Middle frontal gyrus (tissue), 1 donor: ENCODE data around the gene MKI67.

Experiments used
- DNase-seq: peaks from one replicate; pipeline ENCODE4 v3.0.0-alpha.2; 2015; ENCODE audit warnings: low spot score; ENCODE audit errors: extremely low spot score

Gene MKI67

GRCh38 chr10:128052696-128053095 lies 73.5 kb downstream of the MKI67 start:
- no peak for DNase-seq

- no peak for DNase-seq
Measured at GRCh38 chr10:128051548-128051947, 74.7 kb downstream of the MKI67 start.

GRCh38 chr10:128050936-128051335 lies 75.3 kb downstream of the MKI67 start:
- DNase-seq, result no peak

GRCh38 chr10:128050121-128050516 lies 76.1 kb downstream of the MKI67 start:
- DNase-seq, result no peak

- no peak for DNase-seq
Measured at GRCh38 chr10:128049226-128050120, 76.8 kb downstream of the MKI67 start.

GRCh38 chr10:128048819-128049210 lies 77.4 kb downstream of the MKI67 start:
- DNase-seq, result no peak

- no peak for DNase-seq
Measured at GRCh38 chr10:128047991-128048818, 78.0 kb downstream of the MKI67 start.

- DNase-seq, result no peak
Measured at GRCh38 chr10:128047351-128047750, 78.9 kb downstream of the MKI67 start.

- DNase-seq, result no peak
Measured at GRCh38 chr10:128046953-128047290, 79.3 kb downstream of the MKI67 start.
